Astrocyte of the spinal cord (primary cell): ENCODE results near the gene SHC3.
"Not testable (repeated sequence)": the region's sequence is repeated elsewhere in the genome, so short reads cannot be mapped to it uniquely, and the experiment has no call there.

ENCODE experiments used
- DNase-seq: peaks from one replicate; pipeline ENCODE4 v3.0.0; 2011; ENCODE audit warnings: low read depth, low spot score
- H3K4me3 ChIP-seq: 2 replicates; pipeline ENCODE4 v1.5.1; 2011; ENCODE audit warnings: low read depth, mild to moderate bottlenecking, low read length, moderate library complexity
- CTCF ChIP-seq: IDR thresholded peaks from 2 replicates; pipeline ENCODE4 v1.5.1; 2012; ENCODE audit warnings: low read depth, mild to moderate bottlenecking, low read length, inconsistent platforms
- in situ Hi-C: cut with HindIII; loops from 2 replicates; pipeline ENCODE4 v1.10.0; 2017; ENCODE audit warnings: low sequenced_read_pairs

Gene SHC3

DNA sequence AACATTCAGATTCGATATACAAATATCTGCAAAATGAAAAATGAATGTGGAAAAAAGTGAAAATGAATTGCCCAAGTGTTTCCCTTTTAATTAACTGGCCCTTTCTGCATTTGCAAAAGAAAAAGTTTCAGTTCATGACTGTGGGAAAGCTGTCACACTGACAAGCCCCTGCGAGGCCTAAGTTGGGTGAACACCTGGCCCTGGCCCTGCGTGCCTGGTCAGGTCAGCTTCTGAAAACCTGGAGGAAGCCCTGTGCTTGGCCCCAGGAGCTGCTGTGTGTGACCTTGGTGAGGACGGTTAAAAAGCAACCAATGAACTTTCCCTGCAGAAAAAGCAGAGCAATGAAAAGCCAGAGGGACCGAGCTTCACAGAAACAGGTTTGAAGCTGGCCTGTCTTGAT is 41.0 kb upstream of the SHC3 start:
- no peak for TF ChIP-seq CTCF
- DNase-seq, result no peak
- in situ Hi-C loops, result no loop called here
- H3K4me3 ChIP-seq, result no peak overlapping the region

GRCh38 chr9:89218040-89218928 is 39.7 kb upstream of the SHC3 start:
- H3K4me3 ChIP-seq, result no peak overlapping the region
- no peak for TF ChIP-seq CTCF
- in situ Hi-C loops, result no loop called here
- no peak for DNase-seq

DNA sequence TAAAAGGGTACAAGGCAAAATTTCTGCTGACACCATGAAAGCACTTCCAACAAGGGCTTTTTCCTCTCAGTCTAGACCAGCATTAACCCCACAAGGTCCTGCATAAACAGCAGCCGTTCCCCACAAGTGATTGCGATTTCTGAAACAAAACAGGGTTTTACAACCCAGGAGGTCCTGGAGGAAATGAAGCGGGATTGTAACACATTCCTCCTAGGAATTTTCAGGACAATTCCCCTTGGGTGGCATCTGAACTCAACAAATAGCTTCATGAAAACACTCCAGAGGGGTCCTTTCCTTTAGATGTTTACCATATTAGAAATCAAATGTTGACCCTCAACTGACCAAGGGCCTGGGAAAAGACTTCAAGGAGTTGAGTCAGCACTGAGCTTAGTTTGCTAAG is 36.7 kb upstream of the SHC3 start:
- TF ChIP-seq CTCF, result no peak
- in situ Hi-C loops, result no loop called here
- DNase-seq, result no peak
- no peak overlapping the region for H3K4me3 ChIP-seq

- no peak for DNase-seq
- H3K4me3 ChIP-seq, result no peak overlapping the region
- in situ Hi-C loops, result no loop called here
- TF ChIP-seq CTCF, result no peak
Measured at GRCh38 chr9:89213396-89213880, 34.8 kb upstream of the SHC3 start.

- in situ Hi-C loops, result no loop called here
- no peak for TF ChIP-seq CTCF
- H3K4me3 ChIP-seq, result no peak overlapping the region
- no peak for DNase-seq
Measured at GRCh38 chr9:89212171-89212570, 33.6 kb upstream of the SHC3 start.

DNA sequence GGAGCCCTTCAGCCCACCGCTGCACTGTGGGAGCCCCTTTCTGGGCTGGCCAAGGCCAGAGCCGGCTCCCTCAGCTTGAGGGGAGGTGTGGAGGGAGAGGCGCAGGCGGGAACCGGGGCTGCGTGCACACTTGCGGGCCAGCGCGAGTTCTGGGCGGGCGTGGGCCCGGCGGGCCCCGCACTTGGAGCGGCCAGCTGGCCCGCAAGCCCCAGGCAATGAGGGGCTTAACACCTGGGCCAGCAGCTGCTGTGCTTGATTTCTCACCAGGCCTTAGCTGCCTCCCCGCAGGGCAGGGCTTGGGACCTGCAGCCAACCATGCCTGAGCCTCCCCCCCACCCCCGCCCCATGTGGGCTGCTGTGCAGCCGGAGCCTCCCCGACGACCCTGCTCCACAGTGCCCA is 30.7 kb upstream of the SHC3 start:
- not testable (repeated sequence) for H3K4me3 ChIP-seq

DNA sequence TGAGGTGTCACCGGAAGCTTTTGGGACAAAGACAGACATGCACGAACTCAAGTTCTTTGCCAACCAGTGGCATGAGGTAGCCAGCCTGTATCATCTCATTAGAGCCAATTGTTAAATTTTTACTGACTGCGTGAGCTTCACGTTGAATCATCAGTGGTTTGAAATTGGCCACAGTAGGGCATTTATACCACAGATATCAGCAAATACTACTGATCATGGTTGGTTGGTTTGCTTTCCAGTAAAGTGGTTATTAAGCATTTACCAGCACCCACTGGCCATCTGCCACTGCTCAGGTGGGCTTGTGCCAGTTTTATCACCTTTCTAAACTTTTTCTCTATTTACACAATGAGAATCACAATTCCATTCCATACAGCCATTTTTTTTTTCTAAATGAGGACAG is 28.4 kb upstream of the SHC3 start:
- no peak for DNase-seq
- TF ChIP-seq CTCF, result no peak
- in situ Hi-C loops, result no loop called here
- no peak overlapping the region for H3K4me3 ChIP-seq

More for the DNA sequence above, 30.7 kb upstream of the SHC3 start:
- in situ Hi-C loops, DNase-seq: not testable (repeated sequence)
